NCI-H187 (cell line): ENCODE results near the gene KLK8.
A peak's percentile ranks its signal among the peaks of the same experiment; 100 is the strongest.
"Not testable (repeated sequence)": the region's sequence is repeated elsewhere in the genome, so short reads cannot be mapped to it uniquely, and the experiment has no call there.

Experiments
- DNase-seq, 2 experiments: peaks; one replicate each; lab custom pipeline; 2025; lab: John Stamatoyannopoulos, UW

Gene KLK8

GRCh38 chr19:51018745-51019543 is 17.5 kb upstream of the KLK8 start:
- no peak for DNase-seq

- DNase-seq = peak; percentile 47 to 69
Observed at GRCh38 chr19:51016798-51017683, 15.6 kb upstream of the KLK8 start.

GRCh38 chr19:51015691-51016267 is 14.4 kb upstream of the KLK8 start:
- DNase-seq = no peak

DNA sequence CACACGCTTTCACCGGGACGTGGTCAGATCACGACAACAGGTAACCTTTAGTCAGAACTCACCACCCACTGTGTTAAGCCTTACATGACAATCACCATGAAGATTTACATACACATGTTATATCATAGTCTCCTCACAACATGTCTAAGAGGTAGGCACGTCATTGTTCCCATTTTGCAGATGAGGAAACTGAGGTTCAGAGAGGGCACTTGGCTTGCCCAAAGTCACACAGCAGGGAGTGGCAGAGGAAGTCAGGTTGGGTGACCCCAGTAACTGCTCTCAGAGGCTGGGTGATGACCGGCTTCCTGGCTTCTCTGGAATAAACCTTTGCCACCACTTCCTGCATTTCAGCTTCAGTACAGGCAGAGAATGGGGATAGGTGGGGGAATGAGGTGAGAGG is 12.8 kb upstream of the KLK8 start:
- DNase-seq = no peak

GRCh38 chr19:51012661-51013190 is 11.3 kb upstream of the KLK8 start:
- no peak for DNase-seq

DNA sequence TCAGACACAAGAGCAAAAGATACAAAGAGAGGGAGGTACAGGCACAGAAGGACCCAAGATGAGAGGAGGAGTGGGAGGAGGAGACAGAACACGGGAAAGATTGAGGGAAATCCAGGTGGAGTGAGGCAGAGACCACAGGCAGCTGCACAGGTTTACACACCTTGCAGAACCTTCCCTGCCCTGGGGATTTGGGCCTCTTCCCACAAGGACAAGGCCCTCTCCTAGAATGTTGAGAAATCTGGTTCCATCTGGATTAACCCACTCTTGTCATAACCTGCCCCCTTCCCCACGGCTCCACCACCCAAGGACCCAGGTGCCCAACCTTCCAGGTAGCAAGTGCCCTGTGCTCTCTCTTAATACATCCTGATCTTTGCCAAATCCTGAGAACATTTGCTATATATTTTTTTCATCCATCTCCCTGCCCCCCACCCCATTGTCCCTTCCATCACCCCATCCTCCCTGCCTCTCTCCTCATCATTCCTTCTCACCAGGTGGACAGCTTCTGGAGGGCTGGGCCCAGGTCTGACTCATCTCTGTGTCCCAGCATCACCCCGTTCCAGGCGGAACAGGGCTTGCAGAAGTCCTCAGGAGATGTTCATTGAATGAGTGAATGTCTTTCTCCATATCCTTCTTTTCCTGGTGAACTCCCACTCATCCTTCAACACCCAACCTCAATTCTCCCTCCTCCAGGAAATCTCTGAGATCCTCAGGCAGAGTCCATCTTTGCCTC is 8.8 kb upstream of the KLK8 start:
- DNase-seq = no peak

DNA sequence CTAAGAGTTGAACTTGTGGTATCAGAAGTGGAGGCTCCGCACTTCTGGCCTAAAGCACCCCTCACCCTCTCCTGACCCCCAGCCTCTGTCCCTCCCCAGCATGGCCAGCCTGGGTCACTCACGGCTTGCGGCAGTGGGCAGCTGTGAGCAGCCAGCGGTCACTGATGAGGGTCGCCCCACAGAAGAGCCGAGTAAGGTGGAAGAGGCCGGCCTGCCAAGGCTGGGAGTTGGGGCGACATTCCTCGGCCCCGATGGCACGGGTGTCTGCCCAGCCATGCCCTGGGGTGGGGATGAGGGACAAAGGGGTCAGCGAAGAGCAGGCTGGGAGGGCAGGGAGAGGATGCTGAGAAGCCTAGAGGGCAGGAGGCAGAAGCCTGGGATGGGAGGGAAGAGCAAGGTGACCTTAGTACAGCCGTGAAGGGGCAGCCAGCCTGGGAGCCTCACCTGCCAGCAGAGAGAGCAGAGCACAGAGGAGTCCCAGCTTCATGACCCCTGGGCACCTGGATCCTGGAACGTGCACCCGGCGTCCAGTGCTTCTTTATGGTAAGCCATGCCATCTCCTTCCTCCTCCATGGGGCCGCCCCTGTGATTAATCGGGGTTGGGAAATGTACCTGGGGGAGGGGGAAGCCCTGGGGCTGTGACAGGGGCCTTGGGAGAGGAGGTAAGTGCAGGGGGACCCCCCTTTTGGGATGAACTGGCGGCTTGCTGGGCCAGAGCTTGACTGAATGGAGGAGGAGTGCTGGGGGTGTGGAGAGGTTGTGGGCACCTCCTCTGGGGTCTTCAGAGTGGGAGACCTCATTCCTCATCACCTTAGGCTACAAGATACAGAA is 7.9 kb upstream of the KLK8 start:
- no peak for DNase-seq

GRCh38 chr19:51007488-51007887 is 6.1 kb upstream of the KLK8 start:
- no peak for DNase-seq

GRCh38 chr19:51006406-51006805 is 5.0 kb upstream of the KLK8 start:
- no peak for DNase-seq

DNA sequence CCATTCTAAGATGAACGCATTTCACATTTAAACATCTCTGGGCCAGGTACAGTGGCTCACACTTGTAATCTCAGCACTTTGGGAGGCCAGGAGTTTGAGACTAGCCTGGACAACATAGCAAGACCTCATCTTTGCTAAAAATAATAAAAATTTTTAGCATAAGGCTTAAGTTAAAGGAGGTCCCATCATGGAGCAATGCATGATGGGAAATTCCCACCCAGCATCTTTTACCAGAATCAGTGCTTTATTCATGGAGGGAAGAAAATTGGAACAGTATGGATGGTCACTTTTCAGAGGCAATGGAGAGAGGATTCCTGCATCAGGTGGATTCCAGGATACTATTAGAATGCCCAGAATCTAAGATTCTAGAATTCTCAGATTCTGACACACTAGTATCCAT is 3.8 kb upstream of the KLK8 start:
- no peak for DNase-seq

DNA sequence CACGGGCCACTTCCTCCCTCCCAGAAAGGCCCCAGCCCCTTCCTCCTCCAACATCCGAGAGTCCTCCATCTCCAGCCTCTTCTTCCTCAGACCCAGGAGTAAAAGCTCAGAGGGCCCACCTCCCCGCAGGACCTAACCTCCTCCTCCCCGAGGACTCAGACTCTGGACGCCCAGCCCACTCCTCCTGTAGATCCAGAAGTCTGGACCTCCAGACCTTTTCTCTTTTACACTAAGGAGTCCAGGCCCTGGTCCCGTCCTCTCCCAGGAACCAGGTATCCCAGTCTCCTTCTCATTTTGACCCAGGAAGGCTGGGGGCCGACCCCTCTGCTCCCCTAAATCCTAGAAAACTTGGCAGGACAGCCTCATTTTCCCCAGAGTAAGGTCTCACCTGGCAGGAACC is 1.9 kb upstream of the KLK8 start:
- no peak for DNase-seq

- DNase-seq = no peak
Observed at GRCh38 chr19:51002542-51003311, 1.3 kb upstream of the KLK8 start.

DNA sequence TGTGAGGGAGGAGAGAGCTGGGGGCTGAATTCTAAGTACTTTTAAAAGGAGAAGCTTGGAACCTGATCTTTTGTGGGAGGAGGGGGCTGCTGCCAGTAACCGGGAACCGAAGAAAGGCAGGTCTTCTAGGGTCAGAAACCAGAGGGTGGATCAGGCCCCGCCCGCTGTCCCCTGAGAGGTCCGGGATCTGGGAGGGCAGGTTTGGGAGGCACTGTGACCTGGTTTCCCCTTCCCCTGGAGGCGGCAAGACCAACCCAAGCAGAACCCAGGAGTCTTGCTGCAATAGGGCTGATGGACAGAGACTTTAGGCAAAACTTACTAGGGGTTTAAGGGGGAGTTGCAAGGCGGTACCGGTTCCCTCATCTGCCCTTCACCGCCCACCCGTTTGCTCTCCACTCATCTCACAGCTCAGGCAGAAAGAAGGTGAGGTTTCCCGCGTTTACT is 707 bp upstream of the KLK8 start:
- no peak for DNase-seq

- no peak for DNase-seq
Observed at GRCh38 chr19:51000981-51001380, 423 bp downstream of the KLK8 start.

DNA sequence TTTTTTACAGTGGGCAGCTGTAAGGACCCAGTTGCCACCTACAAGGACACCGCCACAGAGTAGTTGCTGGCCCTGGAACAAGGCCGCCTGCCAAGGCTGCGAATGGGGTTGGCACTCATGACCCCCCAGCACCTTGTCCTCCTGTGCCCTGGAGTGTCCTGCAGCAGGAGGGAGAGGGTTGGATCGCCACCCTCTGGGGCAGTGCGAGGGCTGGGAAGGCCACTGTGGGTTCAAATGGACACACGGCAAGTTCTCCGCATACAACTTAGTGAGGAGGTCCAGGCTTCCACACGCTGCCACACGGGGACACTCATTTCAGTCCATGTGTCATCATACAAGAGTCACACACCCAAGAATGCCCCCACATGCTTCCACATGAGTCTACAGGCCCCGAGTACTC is 978 bp downstream of the KLK8 start:
- DNase-seq = no peak

GRCh38 chr19:50998686-50999085 is 2.7 kb downstream of the KLK8 start:
- no peak for DNase-seq

GRCh38 chr19:50998061-50998460 is 3.3 kb downstream of the KLK8 start:
- DNase-seq = no peak

- DNase-seq = no peak
Observed at GRCh38 chr19:50994129-50994528, 7.3 kb downstream of the KLK8 start.

GRCh38 chr19:50992666-50993035 is 8.8 kb downstream of the KLK8 start:
- DNase-seq = no peak

DNA sequence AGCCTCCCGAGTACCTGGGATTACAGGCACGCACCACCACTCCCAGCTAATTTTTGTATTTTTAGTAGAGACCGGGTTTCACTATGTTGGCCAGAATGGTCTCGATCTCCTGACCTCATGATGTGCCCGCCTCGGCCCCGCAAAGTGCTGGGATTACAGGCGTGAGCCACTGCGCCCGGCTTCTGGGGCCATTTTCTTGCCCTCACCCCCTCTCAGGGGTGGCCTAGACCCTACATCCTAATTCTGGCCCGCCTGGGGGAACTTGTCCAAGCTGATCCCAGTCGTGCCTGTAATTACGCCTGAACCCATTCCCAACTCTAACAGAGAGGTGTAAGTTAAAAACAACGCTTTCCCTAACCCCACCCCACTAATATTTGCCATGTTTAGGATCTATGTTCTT is 17.0 kb downstream of the KLK8 start:
- DNase-seq = not testable (repeated sequence)
